Progenitor cell of endocrine pancreas (in vitro differentiated cells): Measurements from ENCODE around the gene TRIM47. TPM values are rescaled to one million over a fixed set of nuclear protein-coding genes. Genes with fewer than 3 reads are reported as not detected.

Experiments
- DNase-seq: peaks from one replicate; pipeline ENCODE4 v3.0.0; 2021; ENCODE audit warnings: low spot score; ENCODE audit not compliant: unreplicated experiment
- H3K27ac Mint-ChIP-seq: 2 replicates; pipeline ENCODE4 v1.8.0; 2021; ENCODE audit warnings: mild to moderate bottlenecking, moderate library complexity, mixed read lengths
- H3K27me3 Mint-ChIP-seq: 2 replicates; pipeline ENCODE4 v1.8.0; 2021; ENCODE audit warnings: mixed read lengths
- H3K36me3 Mint-ChIP-seq: 2 replicates; pipeline ENCODE4 v1.8.0; 2022; ENCODE audit warnings: mixed read lengths; ENCODE audit not compliant: insufficient read depth
- H3K4me1 Mint-ChIP-seq: 2 replicates; pipeline ENCODE4 v1.8.0; 2021; ENCODE audit warnings: low read depth, mixed read lengths
- H3K4me3 Mint-ChIP-seq: 2 replicates; pipeline ENCODE4 v1.8.0; 2021; ENCODE audit warnings: low read depth, mild to moderate bottlenecking, moderate library complexity, mixed read lengths
- H3K9me3 Mint-ChIP-seq: 2 replicates; pipeline ENCODE4 v1.8.0; 2021; ENCODE audit warnings: low read depth, mixed read lengths
- total RNA-seq: library from RNA; stranded (reverse); gene quantifications from 2 replicates; pipeline ENCODE4 v1.2.1, GENCODE V29; 2021
- TF ChIP-seq, protein P1 (sequence below): fragments of 200-600 bp; sonication (generic); IDR thresholded peaks from one replicate; pipeline ENCODE4 v1.5.0; 2021; ENCODE audit warnings: antibody characterized with exemption, mild to moderate bottlenecking; ENCODE audit not compliant: unreplicated experiment

TRIM47 gene
- total RNA-seq, 1 donor from 2014 or later = 1.0 TPM

DNA sequence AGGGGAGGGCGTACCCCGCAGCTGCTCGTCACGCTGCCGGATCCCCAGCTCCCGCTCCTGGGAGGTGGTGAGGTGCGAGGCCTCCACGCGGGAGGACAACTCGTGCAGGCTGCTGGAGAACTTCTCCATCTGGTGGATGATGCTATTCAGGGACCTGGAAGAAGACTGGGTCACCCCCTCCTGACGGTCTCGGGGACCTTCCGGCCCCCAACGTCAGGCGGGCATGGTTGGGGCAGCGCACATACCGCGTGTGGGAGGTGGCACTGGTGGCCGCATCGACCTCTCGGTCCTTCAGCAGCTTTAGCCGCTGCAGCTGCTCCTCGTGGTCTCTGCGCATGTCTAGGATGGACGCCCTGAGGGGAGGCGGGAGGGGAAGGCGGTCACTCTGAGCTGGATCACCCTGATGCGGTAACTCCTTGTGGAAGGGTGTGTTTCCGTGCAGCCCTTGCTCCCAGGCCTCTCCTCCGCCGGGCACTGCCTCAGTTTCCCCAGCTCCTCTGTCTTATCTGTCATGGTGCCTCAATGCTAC lies 39.6 kb upstream of the TRIM47 start:
- H3K27me3 Mint-ChIP-seq = no peaks in the 10 kb centered on the region

DNA sequence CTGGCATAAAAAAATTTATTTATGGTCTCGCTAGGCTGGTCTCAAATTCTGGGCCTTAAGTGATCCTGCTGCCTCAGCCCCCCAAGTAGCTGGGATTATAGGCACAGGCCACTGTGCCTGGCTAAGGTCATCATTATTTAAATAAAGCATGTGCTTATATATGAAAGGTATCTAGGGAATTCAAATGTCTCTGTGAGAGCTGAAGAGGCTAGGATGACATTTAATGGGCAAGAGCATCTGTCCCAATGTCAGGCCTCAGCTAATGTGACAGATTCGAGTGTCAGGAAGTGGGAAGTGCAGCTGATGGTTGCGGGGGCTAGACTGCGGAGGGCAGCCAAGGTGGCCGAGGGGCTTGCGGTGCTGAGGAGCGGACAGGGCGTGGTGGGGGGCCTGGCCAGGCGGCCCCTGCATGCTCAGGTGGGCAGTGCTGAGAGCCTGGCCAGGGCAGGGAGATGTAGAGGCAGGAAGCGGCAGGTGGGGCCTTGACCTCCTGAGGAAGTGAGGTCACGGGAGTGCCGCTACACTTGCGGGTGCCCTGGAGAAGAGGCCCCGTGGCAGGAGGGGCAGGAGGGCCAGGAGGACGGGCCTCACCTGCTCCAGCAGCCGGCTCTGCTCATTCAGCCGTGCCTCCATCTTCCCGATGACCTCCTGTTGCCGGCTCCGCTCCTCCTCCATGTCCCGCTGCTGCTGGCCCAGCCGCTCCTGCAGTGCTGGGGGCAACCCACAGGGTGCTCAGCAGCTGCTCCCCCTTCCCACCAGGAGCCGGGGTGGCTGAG lies 38.9 kb upstream of the TRIM47 start:
- no peaks in the 10 kb centered on the region for H3K27me3 Mint-ChIP-seq
- H3K4me3 Mint-ChIP-seq = no peak overlapping the region
- no peaks in the 10 kb centered on the region for H3K9me3 Mint-ChIP-seq
- no peak overlapping the region for H3K27ac Mint-ChIP-seq
- H3K4me1 Mint-ChIP-seq = no peaks in the 10 kb centered on the region
- DNase-seq = no peak
- TF ChIP-seq, protein P1, sequence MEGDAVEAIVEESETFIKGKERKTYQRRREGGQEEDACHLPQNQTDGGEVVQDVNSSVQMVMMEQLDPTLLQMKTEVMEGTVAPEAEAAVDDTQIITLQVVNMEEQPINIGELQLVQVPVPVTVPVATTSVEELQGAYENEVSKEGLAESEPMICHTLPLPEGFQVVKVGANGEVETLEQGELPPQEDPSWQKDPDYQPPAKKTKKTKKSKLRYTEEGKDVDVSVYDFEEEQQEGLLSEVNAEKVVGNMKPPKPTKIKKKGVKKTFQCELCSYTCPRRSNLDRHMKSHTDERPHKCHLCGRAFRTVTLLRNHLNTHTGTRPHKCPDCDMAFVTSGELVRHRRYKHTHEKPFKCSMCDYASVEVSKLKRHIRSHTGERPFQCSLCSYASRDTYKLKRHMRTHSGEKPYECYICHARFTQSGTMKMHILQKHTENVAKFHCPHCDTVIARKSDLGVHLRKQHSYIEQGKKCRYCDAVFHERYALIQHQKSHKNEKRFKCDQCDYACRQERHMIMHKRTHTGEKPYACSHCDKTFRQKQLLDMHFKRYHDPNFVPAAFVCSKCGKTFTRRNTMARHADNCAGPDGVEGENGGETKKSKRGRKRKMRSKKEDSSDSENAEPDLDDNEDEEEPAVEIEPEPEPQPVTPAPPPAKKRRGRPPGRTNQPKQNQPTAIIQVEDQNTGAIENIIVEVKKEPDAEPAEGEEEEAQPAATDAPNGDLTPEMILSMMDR = no peak
- H3K36me3 Mint-ChIP-seq = peaks cover 4% of the 10 kb centered on the region

More for the DNA sequence above, 39.6 kb upstream of the TRIM47 start:
- Mint-ChIP-seq H3K9me3 (no peaks in the 10 kb centered on the region), H3K4me3 (no peak overlapping the region), H3K4me1 (no peaks in the 10 kb centered on the region), H3K36me3 (peaks cover 4% of the 10 kb centered on the region), H3K27ac (no peak overlapping the region)
- TF ChIP-seq, protein P1 = no peak
- DNase-seq = no peak

DNA sequence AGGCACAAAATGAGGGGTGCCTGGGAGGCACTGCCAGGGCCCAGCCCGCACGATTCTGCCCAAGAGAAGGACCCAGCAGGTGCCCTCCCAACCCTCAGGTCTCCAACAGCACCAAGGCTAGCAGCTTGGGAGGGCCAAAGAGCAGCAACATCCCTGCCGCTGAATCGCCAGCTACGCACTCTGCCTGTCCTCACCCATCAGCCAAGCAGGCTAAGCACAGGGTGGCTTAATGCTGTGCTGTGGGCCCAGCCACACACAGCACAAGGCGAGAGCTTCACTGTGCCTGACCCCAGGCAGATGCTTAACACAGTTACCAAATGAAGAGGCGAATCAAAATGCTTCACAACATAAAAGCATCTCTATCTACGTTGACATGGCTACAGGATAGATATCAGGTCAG lies 36.9 kb upstream of the TRIM47 start:
- TF ChIP-seq, protein P1 = no peak
- no peak for DNase-seq
- H3K4me1 Mint-ChIP-seq = no peaks in the 10 kb centered on the region
- H3K9me3 Mint-ChIP-seq = no peaks in the 10 kb centered on the region
- no peak overlapping the region for H3K27ac Mint-ChIP-seq
- no peaks in the 10 kb centered on the region for H3K27me3 Mint-ChIP-seq
- no peak overlapping the region for H3K4me3 Mint-ChIP-seq
- H3K36me3 Mint-ChIP-seq = peaks cover 4% of the 10 kb centered on the region

DNA sequence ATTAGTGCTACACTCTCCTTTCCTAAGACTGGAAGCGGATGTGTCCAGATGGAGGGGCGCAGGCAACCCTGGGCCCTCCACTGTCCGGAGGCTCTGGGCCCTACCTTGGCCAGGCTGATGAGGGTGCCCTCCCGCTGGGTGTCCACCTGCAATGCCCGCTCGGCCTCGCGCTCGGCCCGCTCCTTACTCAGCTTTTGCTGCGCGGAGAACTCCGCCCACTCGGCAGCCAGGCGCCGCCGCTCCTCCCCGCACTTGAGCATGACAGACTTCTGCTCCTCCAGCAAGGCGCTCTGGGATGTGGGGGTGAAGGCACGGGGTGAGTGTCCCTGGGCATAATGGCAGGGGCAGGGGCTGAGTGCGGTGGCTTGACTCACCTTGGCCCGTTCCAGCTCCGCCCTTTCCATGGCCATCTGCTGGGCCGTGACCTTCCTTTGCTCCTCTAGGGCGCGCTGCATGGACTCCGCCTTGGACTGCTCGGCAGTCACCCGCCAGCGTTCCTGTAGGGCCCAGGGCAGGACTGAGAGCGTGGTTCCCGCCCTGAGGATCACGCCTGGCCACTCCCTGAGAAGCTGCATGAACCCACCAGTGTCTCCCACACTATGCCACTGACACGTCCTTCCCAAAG lies 36.4 kb upstream of the TRIM47 start:
- H3K4me3 Mint-ChIP-seq = no peak overlapping the region
- DNase-seq = no peak
- no peaks in the 10 kb centered on the region for H3K9me3 Mint-ChIP-seq
- no peaks in the 10 kb centered on the region for H3K27me3 Mint-ChIP-seq
- TF ChIP-seq, protein P1 = no peak
- H3K36me3 Mint-ChIP-seq = peaks cover 4% of the 10 kb centered on the region
- H3K27ac Mint-ChIP-seq = no peak overlapping the region
- H3K4me1 Mint-ChIP-seq = no peaks in the 10 kb centered on the region

DNA sequence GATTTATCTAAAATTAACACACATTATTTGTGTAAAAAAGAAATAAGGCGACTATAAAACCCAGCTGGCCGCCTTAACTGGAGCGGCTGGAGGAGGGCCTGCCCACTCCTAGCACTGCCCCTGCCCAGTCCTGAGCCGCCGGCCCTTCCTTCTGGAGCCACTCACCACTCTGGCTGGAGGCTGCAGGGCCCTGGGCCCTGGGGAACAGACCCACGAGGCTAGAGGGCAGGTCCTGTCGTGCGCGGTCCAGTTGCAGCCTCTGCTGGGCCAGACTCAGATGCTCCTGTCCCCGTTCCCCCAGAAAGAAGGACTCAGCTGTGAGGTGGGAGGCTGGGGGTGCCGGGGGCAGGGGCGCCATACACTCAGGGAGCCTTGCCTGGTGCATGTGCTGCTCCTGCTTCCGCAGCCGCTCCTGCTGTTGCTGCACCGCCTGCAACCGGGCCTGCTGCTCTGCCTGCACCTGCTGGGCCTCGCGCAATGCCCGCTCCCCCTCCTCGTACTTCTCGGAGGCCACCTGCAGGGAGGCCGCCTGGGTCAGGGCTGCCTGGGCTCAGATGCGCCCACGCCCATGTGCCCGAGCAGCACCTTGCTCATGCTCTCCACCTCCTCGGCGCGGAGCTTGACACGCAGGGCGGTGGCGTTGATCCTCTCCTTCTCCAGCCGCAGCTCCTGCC lies 35.3 kb upstream of the TRIM47 start:
- no peaks in the 10 kb centered on the region for H3K4me1 Mint-ChIP-seq
- no peak overlapping the region for H3K4me3 Mint-ChIP-seq
- peaks cover 4% of the 10 kb centered on the region for H3K36me3 Mint-ChIP-seq
- DNase-seq = no peak
- H3K27ac Mint-ChIP-seq = no peak overlapping the region
- H3K27me3 Mint-ChIP-seq = no peaks in the 10 kb centered on the region
- TF ChIP-seq, protein P1 = no peak
- no peaks in the 10 kb centered on the region for H3K9me3 Mint-ChIP-seq
